Endothelial cell of umbilical vein (primary cell): ENCODE measurements around the gene HSPB6.

Source experiments
- MAX ChIP-seq: IDR thresholded peaks from 2 replicates; pipeline ENCODE4 v1.6.1; 2011; ENCODE audit not compliant: insufficient read depth, insufficient read length
- TF ChIP-seq, protein P1 (sequence below), 2 donors: IDR thresholded peaks; 1 replicate in 1 of 2; 2 replicates in 1 of 2; pipeline ENCODE4 v1.5.1; 2011; ENCODE audit warnings: low read length in 2 of 2, mild to moderate bottlenecking in 2 of 2, moderate library complexity in 2 of 2, control low read depth in 1 of 2, inconsistent platforms in 1 of 2, low read depth in 1 of 2; ENCODE audit not compliant: insufficient read depth in 1 of 2; ENCODE audit errors: extremely low read depth in 1 of 2

DNA sequence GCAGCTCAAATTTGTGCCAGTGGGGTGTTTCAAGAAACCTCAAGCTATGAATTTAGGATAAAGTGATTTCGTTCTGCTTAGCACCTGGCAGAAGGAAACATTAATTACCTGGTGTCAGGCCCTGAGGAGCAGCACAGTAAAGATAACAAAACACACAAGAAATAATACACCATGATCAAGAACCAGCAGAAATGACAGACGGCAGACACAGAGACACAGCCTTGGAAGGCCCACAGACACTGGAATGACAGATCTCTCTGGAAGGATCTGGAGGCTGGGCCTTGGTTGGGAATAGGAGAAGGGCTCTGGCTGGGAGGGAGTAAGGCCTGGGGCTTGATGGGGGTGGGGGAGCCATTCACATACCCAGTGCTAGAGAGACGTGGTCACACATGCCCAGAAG lies 45.0 kb upstream of the HSPB6 start:
- TF ChIP-seq, protein P1, sequence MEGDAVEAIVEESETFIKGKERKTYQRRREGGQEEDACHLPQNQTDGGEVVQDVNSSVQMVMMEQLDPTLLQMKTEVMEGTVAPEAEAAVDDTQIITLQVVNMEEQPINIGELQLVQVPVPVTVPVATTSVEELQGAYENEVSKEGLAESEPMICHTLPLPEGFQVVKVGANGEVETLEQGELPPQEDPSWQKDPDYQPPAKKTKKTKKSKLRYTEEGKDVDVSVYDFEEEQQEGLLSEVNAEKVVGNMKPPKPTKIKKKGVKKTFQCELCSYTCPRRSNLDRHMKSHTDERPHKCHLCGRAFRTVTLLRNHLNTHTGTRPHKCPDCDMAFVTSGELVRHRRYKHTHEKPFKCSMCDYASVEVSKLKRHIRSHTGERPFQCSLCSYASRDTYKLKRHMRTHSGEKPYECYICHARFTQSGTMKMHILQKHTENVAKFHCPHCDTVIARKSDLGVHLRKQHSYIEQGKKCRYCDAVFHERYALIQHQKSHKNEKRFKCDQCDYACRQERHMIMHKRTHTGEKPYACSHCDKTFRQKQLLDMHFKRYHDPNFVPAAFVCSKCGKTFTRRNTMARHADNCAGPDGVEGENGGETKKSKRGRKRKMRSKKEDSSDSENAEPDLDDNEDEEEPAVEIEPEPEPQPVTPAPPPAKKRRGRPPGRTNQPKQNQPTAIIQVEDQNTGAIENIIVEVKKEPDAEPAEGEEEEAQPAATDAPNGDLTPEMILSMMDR (IDR thresholded peaks at IDR 0.05; ENCODE audit: extremely low read depth in 1 of 2, insufficient read depth in 1 of 2, low read depth in 1 of 2, low read length in 2 of 2): no peak
- no peak for TF ChIP-seq MAX
